ENCODE data around the gene SDHB. TPM values are rescaled to one million over a fixed set of nuclear protein-coding genes. Genes with fewer than 3 reads are reported as not detected.

SDHB gene
- polyA plus RNA-seq, 1 of the 3 experiments (the other 2 are of a cell fraction), result 128 TPM

GRCh38 chr1:16978139-16978538 is 75.7 kb downstream of the SDHB start:
- H3K27ac ChIP-seq (ENCODE audit: low read depth in 2 of 2, low read length in 1 of 2), result peak overlapping the region; percentile 87 to 97
- no peak overlapping the region for H2AFZ ChIP-seq (ENCODE audit: low read depth)
- H3K4me2 ChIP-seq, result peak overlapping the region; percentile 94
- H3K9me3 ChIP-seq, result no peaks in the 10 kb centered on the region
- H3K4me1 ChIP-seq (ENCODE audit: control insufficient read depth in 1 of 2, insufficient read depth in 2 of 2, low read depth in 1 of 2, low read length in 1 of 2), result peaks cover 21 to 45% of the 10 kb centered on the region in 2 experiments; a peak in 2 of 4 replicates
- TF ChIP-seq ELF1 (IDR thresholded peaks at IDR 0.05) (no peak), ZBTB33 (IDR thresholded peaks at IDR 0.05; ENCODE audit: borderline replicate concordance, low read depth) (no peak), TAF1 (IDR thresholded peaks at IDR 0.05; ENCODE audit: borderline replicate concordance, low read depth, low read length) (no peak), SMC3 (IDR thresholded peaks at IDR 0.05; ENCODE audit: low read depth, low read length) (no peak), USF2 (IDR thresholded peaks at IDR 0.05; ENCODE audit: borderline replicate concordance, low read depth, low read length) (no peak), FOSL2 (IDR thresholded peaks at IDR 0.05; ENCODE audit: borderline replicate concordance, low read depth) (no peak), USF1 (IDR thresholded peaks at IDR 0.05; ENCODE audit: borderline replicate concordance, low read depth) (no peak), GABPA (IDR thresholded peaks at IDR 0.05; ENCODE audit: low read depth) (no peak), NRF1 (IDR thresholded peaks at IDR 0.05; ENCODE audit: low read depth, low read length) (no peak), TEAD4 (IDR thresholded peaks at IDR 0.05; ENCODE audit: borderline replicate concordance, insufficient read depth) (no peak), RAD21 (IDR thresholded peaks at IDR 0.05; ENCODE audit: low read length) (no peak), PBX3 (IDR thresholded peaks at IDR 0.05) (no peak), REST (IDR thresholded peaks at IDR 0.05; ENCODE audit: low read depth, low read length) (no peak), CTCF (IDR thresholded peaks at IDR 0.05) (no peak)
- peaks cover 40% of the 10 kb centered on the region for H4K20me1 ChIP-seq (ENCODE audit: insufficient read depth)
- H3F3A ChIP-seq (replicated peaks; ENCODE audit: insufficient read depth), result peaks cover 16% of the 10 kb centered on the region
- CTCF ChIA-PET, result interaction anchor here (1.1 to 5.5 kb wide), 6 partner anchors 11 to 68 kb away, joined by 3 to 32 read pairs (median 10); no protein-coding TSS in a partner anchor
- H3K9me2 ChIP-seq, result no peaks in the 10 kb centered on the region
- peaks cover 54% of the 10 kb centered on the region for H3K79me2 ChIP-seq (ENCODE audit: insufficient read depth)
- peaks cover 8 to 16% of the 10 kb centered on the region in 2 experiments for H3K36me3 ChIP-seq (replicated peaks in 1 of 2; ENCODE audit: control insufficient read depth in 1 of 2, insufficient read depth in 2 of 2, low read length in 1 of 2)
- DNase-seq, result no peak
- peak overlapping the region; percentile 94; the same call in 1 of the 2 replicates for H3K9ac ChIP-seq
- H3K27me3 ChIP-seq (ENCODE audit: insufficient read depth), result no peaks in the 10 kb centered on the region
- 93% methylated on average over 2 of the region's 4 CpGs for WGBS (ENCODE audit: low lambda C conversion rate)
- peak overlapping the region; percentile 62 to 76; a peak in 3 of 4 replicates for H3K4me3 ChIP-seq (ENCODE audit: low read depth in 2 of 2, low read length in 1 of 2)
- POLR2A ChIA-PET, result interaction anchor here (0.5 to 3.9 kb wide), 13 partner anchors 8 to 76 kb away, joined by 3 to 39 read pairs (median 4); partner anchors contain the start of gene SDHB
